Left lung (tissue), 10 donors: ENCODE results near the gene NEBL. TPM values are rescaled to one million over a fixed set of nuclear protein-coding genes. Genes with fewer than 3 reads are reported as not detected.

Experiments
- ATAC-seq: fragments of 200-7000 bp; cut with Tn5 transposase; one replicate; pipeline ENCODE4 v1.9.1; 2020; ENCODE audit warnings: moderate library complexity
- DNase-seq, 4 donors: peaks; one replicate each; pipeline ENCODE4 v3.0.0-alpha.2; 2013 to 2020
- H3K27ac ChIP-seq, 2 donors: fragments of 200-600 bp; sonication (generic) in 1 of 2; one replicate each; pipeline versions ENCODE4 v1.5.0 to v1.8.0; 2020 to 2021
- H3K27me3 ChIP-seq, 2 donors: fragments of 200-600 bp; sonication (generic) in 1 of 2; one replicate each; pipeline versions ENCODE4 v1.5.0 to v1.8.0; 2020 to 2021
- H3K36me3 ChIP-seq, 2 donors: fragments of 200-600 bp; sonication (generic) in 1 of 2; one replicate each; pipeline versions ENCODE4 v1.5.0 to v1.8.0; 2020 to 2021
- H3K4me1 ChIP-seq, 2 donors: fragments of 200-600 bp; one replicate each; pipeline ENCODE4 v1.8.0; 2021
- H3K4me3 ChIP-seq, 2 donors: fragments of 200-600 bp; sonication (generic) in 1 of 2; one replicate each; pipeline versions ENCODE4 v1.5.0 to v1.8.0; 2020 to 2021; ENCODE audit warnings: mild to moderate bottlenecking in 1 of 2
- H3K9me3 ChIP-seq, 2 donors: fragments of 200-600 bp; sonication (generic) in 1 of 2; one replicate each; pipeline versions ENCODE4 v1.5.0 to v1.8.0; 2020 to 2021
- CTCF ChIP-seq, 2 donors: fragments of 200-600 bp; sonication (generic) in 1 of 2; IDR thresholded peaks; one replicate each; pipeline versions ENCODE4 v1.5.0 to v1.8.0; 2021; ENCODE audit warnings: antibody characterized with exemption in 2 of 2
- intact Hi-C, 2 donors: fragments of 100-400 bp; cut with DNase I; formaldehyde crosslinking; loops; one replicate each; pipeline versions ENCODE4 v1.11.2 to v1.14.2; 2022
- polyA plus RNA-seq, 6 donors: library from polyadenylated mRNA; unstranded; fragments of 120-200 nt; gene quantifications; one replicate each; pipeline ENCODE4 v1.2.1, GENCODE V29; 2013; ENCODE audit not compliant: insufficient read length in 6 of 6
- total RNA-seq, 2 donors: library from RNA; stranded (reverse); fragmentation: NEBNext Ultra II Directional; extraction: Animal tissue kit (Norgen Biotek cat#: 25700); gene quantifications; one replicate each; pipeline ENCODE4 v1.2.1, GENCODE V29; 2021
- donor health status: DM: no; HTN: yes; CAD: no.
- donor health status: DM: no; HTN: no; CAD: no.

NEBL gene
- total and polyA plus RNA-seq, 8 donors, result 14.0 to 65.9 (median 20.2) TPM

DNA sequence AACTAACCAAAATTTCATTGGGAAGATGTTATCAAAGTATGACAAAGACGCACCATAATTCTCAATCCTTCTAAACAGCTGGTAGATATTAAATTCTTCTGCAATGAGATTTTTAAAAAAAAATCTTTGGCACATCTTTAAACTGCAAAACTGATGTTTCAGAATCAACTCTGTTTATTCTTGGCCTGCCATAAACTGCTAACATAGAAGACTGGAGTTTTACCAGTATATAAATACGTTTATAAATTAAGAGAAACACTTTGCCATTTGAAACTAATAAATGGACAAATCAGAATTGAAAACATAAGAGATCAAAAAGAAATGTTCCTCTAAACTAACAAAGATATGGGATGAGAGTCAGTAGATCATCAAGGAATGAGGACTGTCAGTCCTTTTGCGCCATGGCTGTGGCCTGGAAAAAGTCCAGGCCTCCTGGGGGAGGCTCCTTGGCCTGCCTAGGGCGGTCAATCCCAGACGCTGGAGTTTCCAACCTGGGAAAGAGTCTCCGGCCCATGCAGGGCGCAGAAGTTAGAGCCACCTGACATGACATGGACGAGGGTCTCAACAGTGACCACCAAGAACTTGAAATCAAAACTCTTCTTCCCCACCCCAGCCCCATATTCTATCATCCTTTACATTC is 34.2 kb upstream of the NEBL start:
- intact Hi-C loops, result no loop called here
- Histone ChIP-seq H3K27ac (no peak overlapping the region), H3K4me3 (no peak overlapping the region), H3K9me3 (no peaks in the 10 kb centered on the region), H3K4me1 (no peaks in the 10 kb centered on the region), H3K27me3 (no peaks in the 10 kb centered on the region), H3K36me3 (no peaks in the 10 kb centered on the region)
- DNase-seq (peak in 2 of 4 donors; percentile 7 to 37), ATAC-seq (no peak)
- TF ChIP-seq CTCF (IDR thresholded peaks at IDR 0.05), result no peak

DNA sequence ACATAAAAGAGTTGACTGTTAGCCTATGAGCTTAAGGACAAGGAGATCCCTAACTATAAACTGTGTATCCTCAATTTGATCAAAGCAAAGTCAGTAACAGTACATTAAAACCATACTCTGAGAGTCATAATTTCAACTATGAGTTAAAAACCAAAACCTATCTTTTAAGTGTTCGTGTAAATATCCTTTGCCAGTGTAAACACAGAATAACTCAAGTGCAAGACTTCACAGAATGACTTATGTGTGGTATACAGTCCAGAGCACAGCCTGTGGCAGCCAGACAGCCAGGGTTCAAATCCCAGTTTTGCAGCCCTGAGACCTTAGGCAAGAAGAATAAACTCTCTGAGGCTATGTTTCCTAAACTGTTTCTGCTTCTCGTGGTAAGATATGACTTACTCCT is 30.3 kb upstream of the NEBL start:
- intact Hi-C loops, result no loop called here
- H3K4me1 ChIP-seq, result no peaks in the 10 kb centered on the region
- peak in 1 of 4 donors; percentile 4 for DNase-seq
- TF ChIP-seq CTCF (IDR thresholded peaks at IDR 0.05), result no peak
- H3K4me3 ChIP-seq, result no peak overlapping the region
- H3K36me3 ChIP-seq, result no peaks in the 10 kb centered on the region
- H3K9me3 ChIP-seq, result no peaks in the 10 kb centered on the region
- ATAC-seq, result peak; percentile 58
- H3K27ac ChIP-seq, result no peak overlapping the region
- H3K27me3 ChIP-seq, result no peaks in the 10 kb centered on the region

DNA sequence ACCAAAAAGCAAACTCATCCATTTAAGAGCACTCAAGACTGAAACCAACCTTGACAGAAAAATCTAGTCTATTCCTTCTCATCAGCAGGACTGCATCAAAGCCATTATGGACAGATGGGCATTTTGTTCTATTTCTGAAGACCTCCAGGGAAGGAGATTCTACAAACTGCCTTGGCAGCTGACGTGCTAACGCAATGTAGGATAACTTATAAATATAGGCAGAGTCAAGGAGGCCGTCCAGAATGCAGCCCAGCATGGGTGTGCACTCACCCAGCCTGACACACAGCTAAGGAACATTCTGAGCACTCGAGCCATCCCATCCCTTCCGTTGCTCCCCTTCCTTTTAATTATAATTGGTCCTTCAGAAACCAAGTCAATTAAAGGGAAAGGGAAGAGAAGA is 25.3 kb upstream of the NEBL start:
- intact Hi-C loops, result no loop called here
- DNase-seq, result no peak
- Histone ChIP-seq H3K4me1 (no peaks in the 10 kb centered on the region), H3K36me3 (no peaks in the 10 kb centered on the region), H3K9me3 (no peaks in the 10 kb centered on the region), H3K27ac (no peak overlapping the region), H3K27me3 (no peaks in the 10 kb centered on the region), H3K4me3 (no peak overlapping the region)
- no peak for TF ChIP-seq CTCF (IDR thresholded peaks at IDR 0.05)
- no peak for ATAC-seq

GRCh38 chr10:20922033-20922432 is 24.9 kb upstream of the NEBL start:
- no peak for TF ChIP-seq CTCF (IDR thresholded peaks at IDR 0.05)
- Histone ChIP-seq H3K4me1 (no peaks in the 10 kb centered on the region), H3K27me3 (no peaks in the 10 kb centered on the region), H3K4me3 (no peak overlapping the region), H3K9me3 (no peaks in the 10 kb centered on the region), H3K36me3 (no peaks in the 10 kb centered on the region), H3K27ac (no peak overlapping the region)
- ATAC-seq, result no peak
- no peak for DNase-seq
- intact Hi-C loops, result no loop called here

GRCh38 chr10:20920061-20920460 is 22.9 kb upstream of the NEBL start:
- DNase-seq (no peak), ATAC-seq (no peak)
- no peaks in the 10 kb centered on the region for H3K27me3 ChIP-seq
- intact Hi-C loops, result no loop called here
- H3K36me3 ChIP-seq, result no peaks in the 10 kb centered on the region
- no peaks in the 10 kb centered on the region for H3K4me1 ChIP-seq
- TF ChIP-seq CTCF (IDR thresholded peaks at IDR 0.05), result no peak
- H3K9me3 ChIP-seq, result no peaks in the 10 kb centered on the region
- H3K27ac ChIP-seq, result no peak overlapping the region
- H3K4me3 ChIP-seq, result no peak overlapping the region
